ENCODE measurements around the gene MAVS. TPM values are rescaled to one million over a fixed set of nuclear protein-coding genes. Genes with fewer than 3 reads are reported as not detected.

MAVS gene
- total and polyA plus RNA-seq, 2 donors (not counting 3 experiments of a cell fraction or from before 2014, with no cell fraction given) = 18.8 to 40.7 TPM

- intact Hi-C loops (cut with micrococcal nuclease) (no loop called here), dilution Hi-C loops (cut with MboI; ENCODE audit: extremely low pct_ligation_motif_present, low sequenced_read_pairs) (no loop called here)
- no peak for TF ChIP-seq GATA2 (IDR thresholded peaks at IDR 0.05; ENCODE audit: insufficient read depth, insufficient read length, low read depth, low read length)
- no peak for TF ChIP-seq MYC (IDR thresholded peaks at IDR 0.05; ENCODE audit: low read depth, low read length)
- no peak for TF ChIP-seq EZH2 (IDR thresholded peaks at IDR 0.05; ENCODE audit: borderline replicate concordance, low read depth, low read length, severe bottlenecking)
- TF ChIP-seq POLR2A (IDR thresholded peaks at IDR 0.05; ENCODE audit: low read depth, low read length) = no peak
- no peak for TF ChIP-seq MAX (IDR thresholded peaks at IDR 0.05; ENCODE audit: insufficient read depth, insufficient read length)
- TF ChIP-seq POLR2AphosphoS5 (IDR thresholded peaks at IDR 0.05; ENCODE audit: insufficient read depth, low read depth, low read length) = no peak
- TF ChIP-seq JUN (IDR thresholded peaks at IDR 0.05; ENCODE audit: borderline replicate concordance, insufficient read depth, insufficient read length, low read depth) = no peak
- no peak for TF ChIP-seq CTCF (IDR thresholded peaks at IDR 0.05; ENCODE audit: extremely low read depth in 1 of 2, insufficient read depth in 1 of 2, low read depth in 1 of 2, low read length in 2 of 2)
- TF ChIP-seq FOS (IDR thresholded peaks at IDR 0.05; ENCODE audit: borderline replicate concordance, insufficient read depth, low read length) = no peak
- Histone ChIP-seq H3K9ac (replicated peaks; ENCODE audit: extremely low read depth, insufficient read depth, low read length) (no peak overlapping the region), H3K36me3 (ENCODE audit: control insufficient read depth in 2 of 2, extremely low read depth in 1 of 2, insufficient read depth in 2 of 2, low read length in 2 of 2) (peaks cover 19 to 20% of the 10 kb centered on the region in 2 experiments), H3K27ac (ENCODE audit: insufficient read depth, low read depth, low read length) (no peak overlapping the region), H3K4me1 (ENCODE audit: control insufficient read depth, extremely low read depth, insufficient read depth, low read length) (no peaks in the 10 kb centered on the region), H3K27me3 (ENCODE audit: control insufficient read depth in 2 of 2, insufficient read depth in 2 of 2, low read length in 2 of 2) (no peaks in the 10 kb centered on the region), H3K9me1 (replicated peaks; ENCODE audit: control insufficient read depth, extremely low read depth, insufficient read depth, low read length) (no peaks in the 10 kb centered on the region), H3K4me3 (replicated peaks in 1 of 3; ENCODE audit: insufficient read depth in 1 of 3, low read depth in 1 of 3, low read length in 3 of 3) (no peak overlapping the region), H3K9me3 (replicated peaks; ENCODE audit: control insufficient read depth, insufficient read depth, low read length) (no peaks in the 10 kb centered on the region), H3K79me2 (ENCODE audit: control insufficient read depth, insufficient read depth, low read length) (peaks cover 21% of the 10 kb centered on the region), H4K20me1 (replicated peaks; ENCODE audit: control insufficient read depth, extremely low read depth, insufficient read depth, low read length) (peaks cover 6% of the 10 kb centered on the region), H2AFZ (ENCODE audit: low read depth, low read length) (no peak overlapping the region), H3K4me2 (ENCODE audit: insufficient read depth, low read length) (no peak overlapping the region)
- FAIRE-seq (no peak), DNase-seq (ENCODE audit: low read depth, low spot score) (no peak)
- no TSS peak for BruUV-seq (replicated peaks)
- ChIA-PET POLR2A (no interaction called here), CTCF (interaction anchor here (1.1 kb wide), 1 partner anchor 147 kb away, joined by 3 read pairs; no protein-coding TSS in a partner anchor)
Measured at GRCh38 chr20:3925113-3925695, 78.6 kb downstream of the MAVS start.

MicroRNAs within 50 kb of the gene (microRNA counts, 767-probe panel; counts per million panel counts)
- 723 counts per million, percentile 96 among the panel's probes with 10 or more counts for microRNA hsa-miR-103a-3p

Small RNA genes lying within 50 kb of the gene (microRNA-seq; reads per million reads assigned to microRNA genes)
- gene MIR103A2 (ENCODE audit: borderline number of aligned reads, borderline replicate concordance) = not detected
- not detected for gene MIR103B2 (ENCODE audit: borderline number of aligned reads, borderline replicate concordance)

Small RNA genes lying within 50 kb of the gene (small RNA-seq; reads per million reads assigned to genes)
- 7.4 reads per million, percentile 51 among the genes with 10 or more reads in this experiment for gene MIR103A2 (ENCODE audit: insufficient read depth, insufficient read length, low read depth, low replicate concordance)

Other genes with a start within 250 kb of the MAVS start
- gene GFRA4, start 183.4 kb upstream of the MAVS start, total RNA-seq = not detected in 2 replicates
- not detected in 2 replicates for gene GFRA4, start 183.4 kb upstream of the MAVS start, polyA plus RNA-seq
- 0.18 TPM in 1 of 2 replicates, not detected in the other for gene ADAM33, start 164.8 kb upstream of the MAVS start, total RNA-seq
- gene ADAM33, start 164.8 kb upstream of the MAVS start, polyA plus RNA-seq = 0.06 TPM in 2 replicates
- gene SIGLEC1, start 134.2 kb upstream of the MAVS start, total RNA-seq = not detected in 2 replicates
- gene SIGLEC1, start 134.2 kb upstream of the MAVS start, polyA plus RNA-seq = not detected in 2 replicates
- gene HSPA12B, start 114.1 kb upstream of the MAVS start, total RNA-seq = 3.4 and 6.6 TPM in 2 replicates
- gene HSPA12B, start 114.1 kb upstream of the MAVS start, polyA plus RNA-seq = 3.6 and 3.7 TPM in 2 replicates
- gene ADISSP, start 79.1 kb upstream of the MAVS start, total RNA-seq = 55.0 and 55.8 TPM in 2 replicates
- 67.5 and 77.3 TPM in 2 replicates for gene ADISSP, start 79.1 kb upstream of the MAVS start, polyA plus RNA-seq
- 0.32 and 0.44 TPM in 2 replicates for gene SPEF1, start 65.4 kb upstream of the MAVS start, total RNA-seq
- gene SPEF1, start 65.4 kb upstream of the MAVS start, polyA plus RNA-seq = 0.07 and 0.10 TPM in 2 replicates
- gene CENPB, start 60.1 kb upstream of the MAVS start, total RNA-seq = 82.2 and 90.3 TPM in 2 replicates
- gene CENPB, start 60.1 kb upstream of the MAVS start, polyA plus RNA-seq = 30.4 and 35.7 TPM in 2 replicates
- gene CDC25B, start 50.5 kb upstream of the MAVS start, total RNA-seq = 62.2 and 76.5 TPM in 2 replicates
- 45.3 and 46.7 TPM in 2 replicates for gene CDC25B, start 50.5 kb upstream of the MAVS start, polyA plus RNA-seq
- 19.2 and 22.0 TPM in 2 replicates for gene AP5S1, start 26.3 kb upstream of the MAVS start, total RNA-seq
- 15.7 and 20.1 TPM in 2 replicates for gene AP5S1, start 26.3 kb upstream of the MAVS start, polyA plus RNA-seq
- gene PANK2, start 42.6 kb downstream of the MAVS start, total RNA-seq = 54.3 and 55.3 TPM in 2 replicates
- gene PANK2, start 42.6 kb downstream of the MAVS start, polyA plus RNA-seq = 18.4 and 18.9 TPM in 2 replicates
- 9.0 and 11.7 TPM in 2 replicates for gene RNF24, start 168.7 kb downstream of the MAVS start, total RNA-seq
- gene RNF24, start 168.7 kb downstream of the MAVS start, polyA plus RNA-seq = 4.1 and 4.5 TPM in 2 replicates